Measurements from ENCODE around the gene B4GALT5. TPM values are rescaled to one million over a fixed set of nuclear protein-coding genes. Genes with fewer than 3 reads are reported as not detected.

Gene B4GALT5
- polyA plus RNA-seq, 1 donor = 51.5 TPM

DNA sequence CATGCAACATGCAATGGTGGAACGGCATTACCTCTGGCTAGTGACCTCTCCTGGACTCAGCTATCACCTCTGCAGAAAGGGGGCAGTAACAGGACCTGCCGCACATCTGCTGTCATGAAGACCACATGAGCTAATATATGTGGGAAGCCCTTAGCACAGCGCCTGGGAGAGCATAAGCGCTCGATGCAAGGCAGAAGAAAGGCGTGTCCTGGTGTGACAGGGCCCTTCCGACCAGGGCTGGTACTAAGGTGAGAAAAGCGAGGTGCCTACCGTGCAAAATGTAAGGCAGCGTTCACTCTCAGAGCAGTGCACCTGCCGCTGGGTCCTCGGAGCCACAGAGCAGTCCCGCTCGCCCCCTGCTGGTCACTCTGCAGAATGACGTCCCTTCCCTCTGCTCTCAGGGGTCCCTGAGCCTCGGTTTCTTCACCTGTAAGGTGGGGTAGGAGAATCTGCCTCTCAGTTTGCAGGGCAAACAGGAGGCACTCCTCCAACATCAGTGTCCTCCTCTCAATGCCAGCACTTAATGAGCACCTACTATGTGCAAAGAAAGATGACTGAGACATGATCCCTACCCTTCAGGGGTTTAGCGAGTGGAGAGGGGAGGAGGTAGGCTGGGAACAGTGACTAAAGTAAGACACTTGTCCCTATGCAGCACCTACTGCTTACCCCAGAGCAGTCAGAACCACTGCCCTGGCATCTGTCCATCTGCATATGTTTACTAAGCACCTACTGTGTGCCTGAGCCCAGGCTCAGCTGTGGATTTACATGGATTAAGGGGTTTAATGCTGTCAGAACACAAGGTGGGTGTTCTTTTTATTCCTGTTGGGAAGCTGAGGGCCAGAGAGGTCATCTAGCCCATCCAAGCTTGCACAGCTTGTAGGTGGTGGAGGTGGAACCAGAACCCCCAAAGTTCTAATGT, 104.7 kb downstream of the B4GALT5 start:
- no peak for DNase-seq

DNA sequence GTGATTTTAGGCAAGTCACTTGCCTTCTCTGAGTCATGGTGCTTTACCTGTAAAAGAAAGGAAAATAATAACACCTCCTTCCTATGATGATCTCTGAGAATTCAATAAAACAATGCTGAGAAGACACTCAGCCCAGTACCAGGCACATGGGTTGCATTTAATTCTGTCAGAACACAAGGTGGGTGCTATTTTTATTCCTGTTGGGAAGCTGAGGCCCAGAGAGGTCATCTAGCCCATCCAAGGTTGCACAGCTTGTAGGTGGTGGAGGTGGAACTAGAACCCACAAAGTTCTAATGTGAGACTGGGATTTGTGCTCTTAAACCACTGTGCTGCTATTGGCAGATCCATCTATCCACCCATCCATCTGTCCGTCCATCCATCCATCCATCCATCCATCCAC, 106.1 kb downstream of the B4GALT5 start:
- DNase-seq = no peak

GRCh38 chr20:49603209-49603627, 110.5 kb downstream of the B4GALT5 start:
- DNase-seq = no peak

DNA sequence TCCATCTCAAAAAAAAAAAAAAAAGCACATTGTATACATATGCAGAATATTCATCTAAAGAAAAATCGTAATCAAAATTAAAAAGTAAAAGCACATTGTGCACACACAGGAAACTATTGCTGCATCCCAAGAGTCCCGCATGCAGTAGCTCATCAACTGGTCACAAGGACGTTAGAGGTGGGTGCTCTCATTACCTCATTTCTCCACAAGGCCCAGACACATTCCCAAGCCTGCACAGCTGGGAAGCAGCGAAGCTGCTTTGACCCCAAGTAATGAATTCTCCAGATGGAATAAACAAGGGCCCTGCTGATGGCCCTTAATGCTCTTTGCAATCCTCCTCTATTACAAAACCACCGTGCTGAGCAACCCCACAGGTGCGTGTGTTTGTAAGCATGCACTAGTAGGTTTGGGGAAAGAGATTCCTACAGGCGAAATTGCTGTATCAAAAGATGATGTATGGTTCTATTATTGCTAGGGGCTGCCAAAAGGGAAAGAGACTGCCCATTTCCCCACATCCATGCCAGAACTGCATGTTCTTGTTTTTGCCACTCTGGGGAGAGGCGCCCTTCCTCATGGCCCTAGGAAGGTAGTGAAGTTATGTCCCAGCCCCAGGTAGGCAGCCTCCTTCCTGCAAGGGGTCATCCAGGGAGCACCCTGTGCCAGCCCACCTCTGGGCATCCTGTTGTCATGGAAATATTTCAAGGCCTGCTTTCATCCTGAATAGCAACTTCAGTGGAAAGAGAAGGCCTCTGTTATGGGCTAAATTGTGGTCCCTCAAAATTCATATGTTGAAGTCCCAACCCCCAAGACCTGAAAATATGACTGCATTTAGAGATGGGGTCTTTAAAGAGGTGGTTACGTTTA, 111.1 kb downstream of the B4GALT5 start:
- no peak for DNase-seq

- no peak for DNase-seq
Measured at GRCh38 chr20:49601153-49601924, 112.3 kb downstream of the B4GALT5 start.

DNA sequence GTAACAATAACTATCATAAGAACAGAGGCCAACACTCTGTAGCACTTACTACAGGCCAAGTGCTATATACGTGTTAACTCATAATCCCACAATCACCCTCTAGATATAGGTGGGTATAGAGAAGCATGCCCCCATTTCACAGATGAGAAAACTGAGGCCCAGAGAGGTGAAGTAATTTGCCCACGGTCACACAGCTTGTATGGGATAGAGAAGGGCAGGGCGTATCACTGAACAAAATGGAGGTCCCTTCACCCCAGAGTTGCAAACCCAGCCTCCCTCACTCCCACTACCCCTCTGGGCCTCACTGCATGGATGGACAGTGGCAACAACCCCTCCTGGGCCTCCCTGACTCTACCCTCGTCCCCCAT, 113.9 kb downstream of the B4GALT5 start:
- DNase-seq = no peak

DNA sequence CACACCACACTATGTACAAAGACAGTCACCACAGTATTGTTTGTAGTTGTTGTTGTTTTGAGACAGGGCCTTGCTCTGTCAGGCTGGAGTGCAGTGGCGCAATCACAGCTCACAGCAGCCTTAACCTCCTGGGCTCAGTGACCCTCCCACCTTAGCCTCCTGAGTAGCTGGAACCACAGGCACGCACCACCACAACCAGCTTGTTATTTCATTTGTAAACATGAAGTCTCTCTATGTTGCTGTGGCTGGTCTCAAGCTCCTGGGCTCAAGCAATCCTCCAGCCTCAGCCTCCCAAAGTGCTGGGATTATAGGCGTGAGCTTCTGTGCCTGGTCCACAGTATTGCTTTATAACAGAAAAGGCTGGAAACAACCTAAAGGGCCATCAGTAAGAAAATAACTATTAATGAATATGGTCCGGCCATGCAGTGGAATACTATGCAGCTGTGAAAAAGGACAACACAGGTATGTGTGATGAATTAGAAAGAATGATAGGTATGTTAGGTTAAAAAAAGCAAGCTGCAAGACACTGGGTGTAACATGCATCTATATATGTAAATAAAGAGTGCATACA, 115.8 kb downstream of the B4GALT5 start:
- DNase-seq = no peak

GRCh38 chr20:49595811-49596561, 117.7 kb downstream of the B4GALT5 start:
- no peak for DNase-seq

GRCh38 chr20:49595346-49595745, 118.3 kb downstream of the B4GALT5 start:
- no peak for DNase-seq

DNA sequence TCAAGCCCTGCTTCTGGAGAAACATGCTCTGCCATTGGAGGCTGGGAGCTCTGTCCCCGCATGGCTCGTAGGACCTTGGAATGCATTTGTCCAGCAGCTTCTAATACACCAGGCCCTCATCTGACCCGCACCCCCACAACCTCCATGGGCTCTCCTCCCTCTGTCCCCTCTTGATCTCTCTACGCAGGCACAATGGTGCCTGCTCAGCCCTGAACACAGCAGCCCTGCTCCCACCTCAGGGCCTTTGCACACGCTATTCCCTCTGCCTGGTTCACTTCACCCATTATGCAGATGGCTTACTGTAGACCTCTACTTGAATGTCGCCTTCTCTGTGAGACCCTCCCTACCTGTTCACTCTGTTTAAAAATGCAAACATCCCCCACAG, 118.8 kb downstream of the B4GALT5 start:
- no peak for DNase-seq

DNA sequence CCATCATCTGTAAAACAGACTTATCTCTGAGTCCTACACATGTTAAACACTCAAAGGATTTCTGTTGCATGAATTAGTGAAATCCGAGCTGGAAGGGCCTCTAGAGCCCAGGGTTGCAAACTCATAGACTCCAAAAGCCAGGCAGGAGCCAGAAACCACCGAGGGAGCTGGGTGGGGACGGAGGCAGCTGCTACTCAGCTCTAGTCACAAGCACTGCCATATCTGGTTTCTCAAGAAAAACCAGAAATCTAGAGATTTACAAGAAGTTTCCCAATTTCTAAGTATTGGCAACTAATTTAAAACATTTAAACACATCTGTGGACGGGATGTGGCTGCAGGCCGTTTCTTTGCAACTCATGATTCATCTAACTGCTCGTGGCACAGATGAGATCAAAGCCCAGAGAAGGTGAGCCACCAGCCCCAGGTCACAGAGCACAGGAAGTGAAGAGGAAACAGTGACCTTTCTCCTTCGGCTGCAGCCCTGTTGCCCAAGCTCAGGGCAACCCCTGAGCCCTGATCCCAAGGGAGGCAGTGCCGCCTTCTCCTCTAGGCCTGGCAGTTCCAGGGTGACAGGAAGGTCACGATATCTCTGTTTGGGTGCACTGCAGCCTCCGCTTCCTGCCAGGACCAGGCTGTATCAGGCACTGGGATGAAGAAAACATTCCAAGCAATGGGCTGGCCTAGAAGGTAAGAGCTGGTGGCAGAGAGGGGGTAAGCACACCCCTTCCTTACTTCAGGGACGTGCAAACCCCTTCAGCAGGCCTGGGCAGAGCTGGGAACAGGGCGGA, 119.3 kb downstream of the B4GALT5 start:
- DNase-seq = no peak

DNA sequence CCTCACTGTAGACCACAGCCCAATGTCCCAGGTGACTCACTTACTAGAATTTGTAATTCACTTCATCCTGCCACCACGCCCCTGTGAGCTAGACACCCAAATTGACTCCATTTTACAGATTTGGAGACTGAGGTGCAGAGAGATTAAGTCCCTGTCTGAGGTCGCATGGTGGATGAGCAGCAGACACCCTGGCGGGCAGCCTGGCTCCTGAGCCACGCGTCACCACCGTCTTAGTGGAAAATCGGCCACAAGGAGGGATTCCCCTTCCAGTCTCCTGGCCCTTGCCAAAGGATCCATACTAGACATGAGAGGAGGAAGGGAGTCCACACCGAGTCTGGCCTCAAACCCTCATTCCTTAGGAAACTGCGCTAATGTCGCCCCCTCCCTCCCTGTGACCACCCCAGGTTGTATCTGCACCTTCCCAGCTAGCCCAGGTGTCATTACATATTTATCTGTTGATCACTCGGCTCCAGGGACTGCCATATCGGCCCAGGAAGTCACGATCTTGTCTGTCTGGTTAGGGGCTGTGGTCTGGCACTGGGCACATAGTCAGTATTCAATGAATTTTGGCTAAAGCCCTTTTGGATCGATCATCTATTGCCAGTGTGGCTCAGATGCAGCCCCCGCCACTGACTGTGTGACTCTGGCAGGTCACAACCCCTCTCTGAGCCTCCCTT, 120.1 kb downstream of the B4GALT5 start:
- no peak for DNase-seq

DNA sequence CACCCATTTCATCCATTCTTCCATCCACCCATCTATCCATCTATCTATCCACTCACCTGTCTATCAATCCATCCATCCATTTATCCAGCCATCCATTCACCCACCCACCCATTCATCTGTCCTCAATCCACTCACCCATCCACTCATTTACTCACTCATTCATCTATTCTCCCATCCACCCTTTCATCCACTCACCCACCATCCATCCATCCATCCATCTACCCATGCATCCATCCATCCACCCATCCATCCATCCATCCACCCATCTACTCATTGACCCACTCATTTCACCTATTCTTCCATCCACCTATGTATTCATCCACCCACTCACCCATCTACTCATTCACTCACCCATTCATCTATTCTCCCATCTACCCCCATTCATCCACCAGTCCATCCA, 121.6 kb downstream of the B4GALT5 start:
- no peak for DNase-seq

DNA sequence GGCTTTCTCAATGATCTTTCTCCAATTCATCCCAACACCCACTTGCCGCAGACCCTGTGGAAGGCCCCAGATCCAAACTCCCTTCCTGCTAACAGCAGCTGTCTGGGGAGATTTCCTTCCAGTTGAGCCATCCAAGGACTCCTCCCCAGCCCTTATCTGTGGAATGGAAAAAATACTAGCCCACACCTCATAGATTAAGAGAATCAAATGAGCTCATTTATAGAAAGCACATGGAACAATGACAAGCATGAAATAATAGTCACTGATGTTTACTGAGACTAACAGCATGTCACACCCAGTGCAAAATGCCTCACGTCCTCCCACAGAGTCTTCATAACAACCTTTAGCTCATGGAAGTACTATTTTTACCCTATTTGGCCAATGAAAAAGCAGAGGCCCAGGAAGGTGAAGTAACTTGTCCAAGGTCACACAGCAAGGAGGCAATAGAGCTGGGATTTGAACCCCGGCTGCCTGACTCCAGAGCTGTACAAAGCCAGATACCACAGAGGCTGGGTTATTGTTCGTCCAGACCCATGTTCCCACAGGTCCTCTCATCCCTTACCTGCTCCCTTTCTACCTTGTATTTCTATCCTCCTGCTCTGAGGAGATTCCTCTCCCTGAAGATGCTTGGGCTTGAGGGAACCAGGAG, 122.3 kb downstream of the B4GALT5 start:
- DNase-seq = no peak

DNA sequence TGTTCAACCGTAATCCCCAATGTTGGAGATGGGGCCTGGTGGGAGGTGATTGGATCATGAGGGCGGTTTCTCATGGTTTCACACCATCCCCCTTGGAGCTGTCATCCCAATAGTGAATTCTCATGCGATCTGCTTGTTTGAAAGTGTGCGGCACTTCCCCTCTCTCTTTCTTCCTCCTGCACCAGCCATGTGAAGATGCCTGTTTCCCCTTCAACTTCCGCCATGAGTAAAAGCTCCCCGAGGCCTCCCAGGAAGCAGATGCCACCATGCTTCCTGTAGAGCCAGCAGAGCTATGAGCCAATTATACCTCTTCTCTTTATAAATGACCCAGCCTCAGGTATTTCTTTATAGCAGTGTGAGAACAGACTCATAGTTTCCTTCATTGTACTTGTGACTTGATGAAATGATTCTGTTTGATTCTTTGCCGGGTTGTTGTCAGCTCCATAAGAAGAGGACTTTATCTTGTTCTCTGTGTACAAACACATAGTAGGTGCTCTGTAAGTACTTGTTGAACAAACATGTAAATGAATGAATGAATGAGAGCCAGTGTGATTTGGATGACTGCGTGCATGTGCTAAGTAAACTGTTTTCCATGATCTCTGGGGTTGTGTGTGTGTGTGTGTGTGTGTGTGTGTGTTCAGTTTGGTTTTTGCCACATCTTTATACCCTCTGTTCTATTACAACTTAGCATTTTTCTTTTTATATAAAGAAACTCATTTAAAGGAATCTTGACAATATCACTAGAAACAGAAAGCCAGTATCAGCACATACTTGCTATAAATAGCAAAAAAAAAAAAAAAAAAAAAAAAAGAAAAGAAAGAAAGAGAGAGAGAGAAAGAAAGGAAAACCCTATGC, 123.3 kb downstream of the B4GALT5 start:
- no peak for DNase-seq

- DNase-seq = no peak
Measured at GRCh38 chr20:49589747-49590146, 123.9 kb downstream of the B4GALT5 start.

DNA sequence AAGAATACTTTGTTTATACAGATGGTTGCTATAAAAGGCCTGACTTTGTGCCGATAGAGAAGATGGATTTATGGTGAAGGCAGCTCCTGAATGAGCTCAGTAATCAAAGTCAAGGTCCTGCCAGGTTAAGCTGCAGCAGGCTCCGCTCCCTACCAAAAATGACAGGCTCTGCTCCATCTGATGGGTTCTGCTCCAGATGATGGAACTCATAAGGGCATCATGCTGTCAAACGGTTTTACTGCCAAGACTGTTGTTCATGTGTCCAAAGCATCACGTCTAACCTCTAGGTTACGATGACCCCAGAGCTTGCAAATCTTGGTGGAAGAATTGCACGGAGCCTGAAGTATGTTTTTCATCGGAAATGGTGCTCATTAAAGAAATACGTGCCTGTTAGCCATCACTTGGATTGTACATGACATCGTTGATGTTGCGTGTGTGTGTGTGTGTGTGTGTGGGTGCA, 126.5 kb downstream of the B4GALT5 start:
- DNase-seq = peak; percentile 71

GRCh38 chr20:49585585-49586245, 128.0 kb downstream of the B4GALT5 start:
- no peak for DNase-seq

All from left kidney (tissue), 2 donors.